Lung microvascular endothelial cell (primary cell): ENCODE results near the gene OTUD3. TPM values are rescaled to one million over a fixed set of nuclear protein-coding genes. Genes with fewer than 3 reads are reported as not detected.
A peak's percentile ranks its signal among the peaks of the same experiment; 100 is the strongest.

Experiments used
- DNase-seq, 2 donors: peaks; one replicate each; pipeline versions ENCODE4 v3.0.0 to v3.0.0-alpha.2; 2010; ENCODE audit warnings: low read depth in 2 of 2
- total RNA-seq: library from RNA; depleted of rRNA; stranded (reverse); fragments of >200 nt; gene quantifications from 2 replicates; pipeline ENCODE4 v1.2.1, GENCODE V29; 2014

The OTUD3 gene
- total RNA-seq, 1 donor from 2014 or later = 2.2 TPM

- DNase-seq = no peak
These were observed 64.8 kb downstream of the OTUD3 start for GRCh38 chr1:19946971-19947370.

- DNase-seq = peak; percentile 52 to 89
These were observed 66.8 kb downstream of the OTUD3 start for GRCh38 chr1:19949016-19949415.

GRCh38 chr1:19954059-19954458 lies 71.9 kb downstream of the OTUD3 start:
- DNase-seq = no peak

GRCh38 chr1:19955534-19956170 lies 73.5 kb downstream of the OTUD3 start:
- no peak for DNase-seq

GRCh38 chr1:19957779-19958178 lies 75.6 kb downstream of the OTUD3 start:
- DNase-seq = no peak

- DNase-seq = no peak
These were observed 78.4 kb downstream of the OTUD3 start for GRCh38 chr1:19960591-19960990.

Other genes with a start within 250 kb of the OTUD3 start
- gene NBL1, start 238.1 kb upstream of the OTUD3 start, total RNA-seq = 92.8 and 199 TPM in 2 replicates
- not detected in 2 replicates for gene HTR6, start 217.5 kb upstream of the OTUD3 start, total RNA-seq
- 6.1 and 7.3 TPM in 2 replicates for gene TMCO4, start 82.5 kb upstream of the OTUD3 start, total RNA-seq
- not detected in 2 replicates for gene RNF186, start 67.1 kb upstream of the OTUD3 start, total RNA-seq
- not detected in 2 replicates for gene PLA2G2E, start 41.2 kb downstream of the OTUD3 start, total RNA-seq
- not detected in 2 replicates for gene PLA2G2A, start 97.2 kb downstream of the OTUD3 start, total RNA-seq
- under 0.01 and 0.44 TPM in 2 replicates for gene PLA2G5, start 187.8 kb downstream of the OTUD3 start, total RNA-seq
- gene PLA2G2D, start 237.1 kb downstream of the OTUD3 start, total RNA-seq = not detected in 2 replicates